Left colon (tissue), 2 donors: ENCODE results near the gene ISL2. TPM values are rescaled to one million over a fixed set of nuclear protein-coding genes. Genes with fewer than 3 reads are reported as not detected.

ENCODE experiments used
- ATAC-seq: fragments of 200-7000 bp; cut with Tn5 transposase; one replicate; pipeline ENCODE4 v1.9.1; 2020; ENCODE audit warnings: mild to moderate bottlenecking, moderate library complexity
- DNase-seq, 2 donors: peaks; one replicate each; pipeline ENCODE4 v3.0.0-alpha.2; 2020
- intact Hi-C, 2 donors: fragments of 100-400 bp; cut with DNase I in 1 of 2; cut with micrococcal nuclease in 1 of 2; formaldehyde crosslinking; loops; one replicate each; pipeline versions ENCODE4 v1.11.2 to v1.14.0; 2022; cut with DNase I, micrococcal nuclease
- total RNA-seq, 2 donors: library from RNA; stranded (reverse); fragmentation: NEBNext Ultra II Directional; extraction: Animal tissue kit (Norgen Biotek cat#: 25700); gene quantifications; one replicate each; pipeline ENCODE4 v1.2.1, GENCODE V29; 2021
- donor health status: DM: no; HTN: no; CAD: no.
- donor health status: DM: yes; HTN: yes; CAD: no.

The ISL2 gene
- total RNA-seq, 2 donors from 2014 or later = 0.24 to 0.95 TPM

- ATAC-seq = no peak
- DNase-seq = no peak
- intact Hi-C loops = loop anchor here in 1 of 2 donors (10.0 kb wide), 1 partner anchor 89 kb away; no protein-coding TSS in a partner anchor
Measured at GRCh38 chr15:76324066-76324465, 12.5 kb upstream of the ISL2 start.

GRCh38 chr15:76325704-76326103, 10.9 kb upstream of the ISL2 start:
- intact Hi-C loops = loop anchor here in 1 of 2 donors (10.0 kb wide), 1 partner anchor 91 kb away; no protein-coding TSS in a partner anchor
- ATAC-seq = no peak
- DNase-seq = no peak

- intact Hi-C loops = loop anchor here in 1 of 2 donors (10.0 kb wide), 1 partner anchor 93 kb away; no protein-coding TSS in a partner anchor
- DNase-seq = no peak
- no peak for ATAC-seq
Measured at GRCh38 chr15:76327191-76328105, 9.1 kb upstream of the ISL2 start.

- ATAC-seq (no peak), DNase-seq (no peak)
- intact Hi-C loops = loop anchor here in 1 of 2 donors (10.0 kb wide), 1 partner anchor 93 kb away; no protein-coding TSS in a partner anchor
Measured at GRCh38 chr15:76328106-76328696, 8.4 kb upstream of the ISL2 start.

GRCh38 chr15:76328958-76329357, 7.6 kb upstream of the ISL2 start:
- DNase-seq (no peak), ATAC-seq (no peak)
- intact Hi-C loops = loop anchor here in 1 of 2 donors (10.0 kb wide), 1 partner anchor 94 kb away; no protein-coding TSS in a partner anchor

GRCh38 chr15:76330080-76330680, 6.4 kb upstream of the ISL2 start:
- DNase-seq (no peak), ATAC-seq (peak; percentile 87)
- intact Hi-C loops = no loop called here

- no peak for ATAC-seq
Measured at GRCh38 chr15:76332796-76333195, 3.8 kb upstream of the ISL2 start.

GRCh38 chr15:76333309-76333708, 3.3 kb upstream of the ISL2 start:
- intact Hi-C loops = no loop called here
- DNase-seq (no peak), ATAC-seq (no peak)

More at GRCh38 chr15:76332796-76333195, 3.8 kb upstream of the ISL2 start:
- no peak for DNase-seq
- intact Hi-C loops = no loop called here

GRCh38 chr15:76333720-76334437, 2.7 kb upstream of the ISL2 start:
- intact Hi-C loops = no loop called here
- no peak for DNase-seq
- ATAC-seq = no peak

- DNase-seq (no peak), ATAC-seq (no peak)
- intact Hi-C loops = no loop called here
Measured at GRCh38 chr15:76334438-76335306, 1.9 kb upstream of the ISL2 start.

GRCh38 chr15:76335307-76336253, 993 bp upstream of the ISL2 start:
- ATAC-seq = peak; percentile 21
- intact Hi-C loops = no loop called here
- DNase-seq = no peak

GRCh38 chr15:76337059-76337695, 604 bp downstream of the ISL2 start:
- intact Hi-C loops = no loop called here
- DNase-seq (no peak), ATAC-seq (no peak)

- ATAC-seq = no peak
- no peak for DNase-seq
- intact Hi-C loops = no loop called here
Measured at GRCh38 chr15:76337696-76338485, 1.3 kb downstream of the ISL2 start.

- DNase-seq = no peak
- intact Hi-C loops = no loop called here
- no peak for ATAC-seq
Measured at GRCh38 chr15:76338486-76339304, 2.1 kb downstream of the ISL2 start.
